Measurements from ENCODE around the gene OSBP2.

- TF ChIP-seq, protein P1, sequence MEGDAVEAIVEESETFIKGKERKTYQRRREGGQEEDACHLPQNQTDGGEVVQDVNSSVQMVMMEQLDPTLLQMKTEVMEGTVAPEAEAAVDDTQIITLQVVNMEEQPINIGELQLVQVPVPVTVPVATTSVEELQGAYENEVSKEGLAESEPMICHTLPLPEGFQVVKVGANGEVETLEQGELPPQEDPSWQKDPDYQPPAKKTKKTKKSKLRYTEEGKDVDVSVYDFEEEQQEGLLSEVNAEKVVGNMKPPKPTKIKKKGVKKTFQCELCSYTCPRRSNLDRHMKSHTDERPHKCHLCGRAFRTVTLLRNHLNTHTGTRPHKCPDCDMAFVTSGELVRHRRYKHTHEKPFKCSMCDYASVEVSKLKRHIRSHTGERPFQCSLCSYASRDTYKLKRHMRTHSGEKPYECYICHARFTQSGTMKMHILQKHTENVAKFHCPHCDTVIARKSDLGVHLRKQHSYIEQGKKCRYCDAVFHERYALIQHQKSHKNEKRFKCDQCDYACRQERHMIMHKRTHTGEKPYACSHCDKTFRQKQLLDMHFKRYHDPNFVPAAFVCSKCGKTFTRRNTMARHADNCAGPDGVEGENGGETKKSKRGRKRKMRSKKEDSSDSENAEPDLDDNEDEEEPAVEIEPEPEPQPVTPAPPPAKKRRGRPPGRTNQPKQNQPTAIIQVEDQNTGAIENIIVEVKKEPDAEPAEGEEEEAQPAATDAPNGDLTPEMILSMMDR (IDR thresholded peaks at IDR 0.05; ENCODE audit: low read depth, low read length) = no peak
- no peak for TF ChIP-seq EZH2phosphoT487 (IDR thresholded peaks at IDR 0.05; ENCODE audit: low read depth)
Observed at GRCh38 chr22:30861131-30861530, 166.5 kb downstream of the OSBP2 start.

Data from OCI-LY3 (cell line).